ENCODE results near the gene ALG14.
"Not testable (repeated sequence)": the region's sequence is repeated elsewhere in the genome, so short reads cannot be mapped to it uniquely, and the experiment has no call there.

DNA sequence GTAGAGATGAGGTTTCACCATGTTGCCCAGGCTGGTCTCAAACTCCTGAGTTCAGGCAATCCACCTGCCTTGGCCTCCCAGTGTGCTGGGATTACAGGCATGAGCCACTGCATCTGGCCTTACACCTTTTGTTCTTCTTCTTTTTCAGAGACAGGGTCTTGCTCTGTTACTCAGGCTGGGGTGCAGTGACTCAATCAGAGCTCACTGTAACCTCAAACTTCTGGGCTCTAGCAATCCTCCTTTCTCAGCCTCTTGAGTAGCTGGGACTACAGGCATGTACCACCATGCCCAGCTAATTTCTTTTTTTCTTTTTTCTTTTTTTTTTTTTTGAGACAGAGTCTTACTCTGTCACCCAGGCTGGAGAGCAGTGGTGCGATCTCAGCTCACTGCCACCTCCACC, 131.3 kb downstream of the ALG14 start:
- TF ChIP-seq POLR2AphosphoS5, POLR2A (IDR thresholded peaks at IDR 0.05): not testable (repeated sequence)
- TF ChIP-seq, protein P1, sequence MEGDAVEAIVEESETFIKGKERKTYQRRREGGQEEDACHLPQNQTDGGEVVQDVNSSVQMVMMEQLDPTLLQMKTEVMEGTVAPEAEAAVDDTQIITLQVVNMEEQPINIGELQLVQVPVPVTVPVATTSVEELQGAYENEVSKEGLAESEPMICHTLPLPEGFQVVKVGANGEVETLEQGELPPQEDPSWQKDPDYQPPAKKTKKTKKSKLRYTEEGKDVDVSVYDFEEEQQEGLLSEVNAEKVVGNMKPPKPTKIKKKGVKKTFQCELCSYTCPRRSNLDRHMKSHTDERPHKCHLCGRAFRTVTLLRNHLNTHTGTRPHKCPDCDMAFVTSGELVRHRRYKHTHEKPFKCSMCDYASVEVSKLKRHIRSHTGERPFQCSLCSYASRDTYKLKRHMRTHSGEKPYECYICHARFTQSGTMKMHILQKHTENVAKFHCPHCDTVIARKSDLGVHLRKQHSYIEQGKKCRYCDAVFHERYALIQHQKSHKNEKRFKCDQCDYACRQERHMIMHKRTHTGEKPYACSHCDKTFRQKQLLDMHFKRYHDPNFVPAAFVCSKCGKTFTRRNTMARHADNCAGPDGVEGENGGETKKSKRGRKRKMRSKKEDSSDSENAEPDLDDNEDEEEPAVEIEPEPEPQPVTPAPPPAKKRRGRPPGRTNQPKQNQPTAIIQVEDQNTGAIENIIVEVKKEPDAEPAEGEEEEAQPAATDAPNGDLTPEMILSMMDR (IDR thresholded peaks at IDR 0.05), result not testable (repeated sequence)
